Measurements from ENCODE around the gene C1orf115. TPM values are rescaled to one million over a fixed set of nuclear protein-coding genes. Genes with fewer than 3 reads are reported as not detected.

C1orf115 gene
- total RNA-seq (1 to 10 TPM in 4 of 5 experiments, under 1 TPM in 1; 0.17 to 2.1 (median 1.5) TPM), polyA plus RNA-seq (1 to 10 TPM; 1.9 to 3.2 TPM), total RNA-seq (2.6 reads per million, percentile 13 among the genes with 10 or more reads in this experiment)

DNA sequence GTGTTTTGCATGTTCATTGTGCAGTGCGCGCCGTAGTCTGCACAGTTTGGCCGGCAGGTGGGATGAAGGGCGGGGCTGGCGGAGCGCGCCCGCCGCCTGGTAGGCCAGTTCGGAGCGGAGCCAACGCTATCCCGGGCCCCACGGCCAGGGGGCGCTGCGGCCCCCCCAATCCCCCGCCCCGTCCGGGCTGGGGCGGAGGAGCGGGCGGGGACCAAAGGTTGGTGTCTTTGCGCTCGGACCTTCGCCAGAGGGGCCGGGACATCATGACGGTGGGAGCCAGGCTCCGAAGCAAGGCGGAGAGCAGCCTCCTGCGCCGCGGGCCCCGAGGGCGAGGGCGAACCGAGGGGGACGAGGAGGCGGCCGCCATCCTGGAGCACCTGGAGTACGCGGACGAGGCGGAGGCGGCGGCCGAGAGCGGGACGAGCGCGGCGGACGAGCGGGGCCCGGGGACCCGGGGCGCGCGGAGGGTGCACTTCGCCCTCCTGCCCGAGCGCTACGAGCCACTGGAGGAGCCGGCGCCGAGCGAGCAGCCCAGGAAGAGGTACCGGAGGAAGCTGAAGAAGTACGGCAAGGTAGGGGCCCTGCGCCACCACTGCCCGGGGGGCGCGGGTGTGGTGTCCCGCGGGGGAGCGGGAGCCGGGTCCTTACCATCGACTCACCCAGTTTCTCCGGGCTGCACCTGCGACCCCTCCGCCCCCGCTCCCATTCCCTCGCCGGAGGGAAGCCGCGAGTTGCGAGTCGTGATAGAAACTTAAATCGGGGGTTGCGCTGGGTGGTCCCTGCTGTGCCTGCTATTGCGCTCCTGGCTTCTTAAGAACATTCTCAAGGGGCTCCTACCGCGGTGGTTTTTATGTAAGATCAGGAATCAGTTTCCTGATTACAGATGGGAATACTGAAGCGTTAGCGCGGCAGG, at the start of gene C1orf115:
TSS of gene C1orf115 (plus strand) at position 224 of the 913 bp plus-strand sequence. CDS start at position 264, 40 bp downstream.
- H3K27ac Mint-ChIP-seq: peak within 1 kb of the TSS in 3 of 9 donors; percentile 22 to 52 (median 32)

GRCh38 chr1:220642285-220642684, 47.9 kb upstream of the C1orf115 start:
- Histone ChIP-seq H3K9me3 (ENCODE audit: control insufficient read depth in 2 of 3, low read length in 3 of 3) (no peaks in the 10 kb centered on the region), H3K27ac (ENCODE audit: low read depth, low read length) (no peak overlapping the region), H3K27me3 (ENCODE audit: control insufficient read depth in 2 of 2, insufficient read depth in 2 of 2, low read length in 2 of 2) (no peaks in the 10 kb centered on the region), H3K36me3 (ENCODE audit: control insufficient read depth in 2 of 3, insufficient read depth in 3 of 3, low read length in 3 of 3) (no peaks in the 10 kb centered on the region), H3K4me3 (ENCODE audit: low read length) (no peak overlapping the region), H3K4me1 (ENCODE audit: control insufficient read depth in 2 of 2, insufficient read depth in 2 of 2, low read length in 2 of 2) (no peaks in the 10 kb centered on the region)
- Mint-ChIP-seq H3K27ac (no peak overlapping the region), H3K36me3 (no peaks in the 10 kb centered on the region), H3K9me3 (peaks cover 0 to 3% (median 0%) of the 10 kb centered on the region in 11 donors), H3K4me3 (no peak overlapping the region), H3K4me1 (no peaks in the 10 kb centered on the region), H3K27me3 (peaks cover 5 to 27% (median 12%) of the 10 kb centered on the region in 5 donors)
- ChIA-PET POLR2A (no interaction called here), CTCF (no interaction called here)
- intact Hi-C loops (cut with micrococcal nuclease): no loop called here
- ATAC-seq (no peak), DNase-seq (no peak)

More for the DNA sequence above, at the start of gene C1orf115:
- peak within 1 kb of the TSS; percentile 71 to 89 (median 86) for H3K4me3 Mint-ChIP-seq
- intact Hi-C loops (cut with micrococcal nuclease): loop anchor here (1.0 to 5.0 kb wide), 4 partner anchors 43 to 643 kb away; partner anchors contain the start of genes EPRS1 (in 1 of the 2) and RAB3GAP2 (in 1 of the 2)
- Histone ChIP-seq H3K36me3 (ENCODE audit: control insufficient read depth in 2 of 3, insufficient read depth in 3 of 3, low read length in 3 of 3) (no peaks in the 10 kb centered on the region), H3K9me3 (ENCODE audit: control insufficient read depth in 2 of 3, low read length in 3 of 3) (no peaks in the 10 kb centered on the region), H3K27ac (ENCODE audit: low read depth, low read length) (peak within 1 kb of the TSS; percentile 43), H3K4me1 (ENCODE audit: control insufficient read depth in 2 of 2, insufficient read depth in 2 of 2, low read length in 2 of 2) (peaks cover 5 to 8% of the 10 kb centered on the region in 2 donors), H3K4me3 (ENCODE audit: low read length) (peak within 1 kb of the TSS; percentile 58), H3K27me3 (ENCODE audit: control insufficient read depth in 2 of 2, insufficient read depth in 2 of 2, low read length in 2 of 2) (no peaks in the 10 kb centered on the region)
- ChIA-PET CTCF (interaction anchor here (1.1 kb wide), 1 partner anchor 12 kb away, joined by 3 read pairs; no protein-coding TSS in a partner anchor), POLR2A (no interaction called here)
- peaks cover 5 to 14% (median 7%) of the 10 kb centered on the region in 7 donors for H3K4me1 Mint-ChIP-seq
- ATAC-seq (peak; percentile 99), DNase-seq (peak; percentile 57 to 81 (median 71))
- peaks cover 5 to 32% (median 11%) of the 10 kb centered on the region in 5 donors for H3K27me3 Mint-ChIP-seq
- H3K36me3 Mint-ChIP-seq: peaks cover 0 to 1% (median 0%) of the 10 kb centered on the region in 5 donors
- H3K9me3 Mint-ChIP-seq: no peaks in the 10 kb centered on the region

GRCh38 chr1:220652995-220653394, 37.2 kb upstream of the C1orf115 start:
- Mint-ChIP-seq H3K27me3 (peaks cover 0 to 10% (median 7%) of the 10 kb centered on the region in 5 donors), H3K9me3 (no peaks in the 10 kb centered on the region), H3K4me1 (no peaks in the 10 kb centered on the region), H3K4me3 (no peak overlapping the region), H3K36me3 (no peaks in the 10 kb centered on the region), H3K27ac (no peak overlapping the region)
- CTCF ChIA-PET: no interaction called here
- Histone ChIP-seq H3K4me3 (ENCODE audit: low read length) (no peak overlapping the region), H3K4me1 (ENCODE audit: control insufficient read depth in 2 of 2, insufficient read depth in 2 of 2, low read length in 2 of 2) (no peaks in the 10 kb centered on the region), H3K27me3 (ENCODE audit: control insufficient read depth in 2 of 2, insufficient read depth in 2 of 2, low read length in 2 of 2) (no peaks in the 10 kb centered on the region), H3K9me3 (ENCODE audit: control insufficient read depth in 2 of 3, low read length in 3 of 3) (no peaks in the 10 kb centered on the region), H3K36me3 (ENCODE audit: control insufficient read depth in 2 of 3, insufficient read depth in 3 of 3, low read length in 3 of 3) (no peaks in the 10 kb centered on the region), H3K27ac (ENCODE audit: low read depth, low read length) (no peak overlapping the region)
- no peak for DNase-seq
- intact Hi-C loops (cut with micrococcal nuclease): no loop called here
- no peak for ATAC-seq
- POLR2A ChIA-PET: no interaction called here

DNA sequence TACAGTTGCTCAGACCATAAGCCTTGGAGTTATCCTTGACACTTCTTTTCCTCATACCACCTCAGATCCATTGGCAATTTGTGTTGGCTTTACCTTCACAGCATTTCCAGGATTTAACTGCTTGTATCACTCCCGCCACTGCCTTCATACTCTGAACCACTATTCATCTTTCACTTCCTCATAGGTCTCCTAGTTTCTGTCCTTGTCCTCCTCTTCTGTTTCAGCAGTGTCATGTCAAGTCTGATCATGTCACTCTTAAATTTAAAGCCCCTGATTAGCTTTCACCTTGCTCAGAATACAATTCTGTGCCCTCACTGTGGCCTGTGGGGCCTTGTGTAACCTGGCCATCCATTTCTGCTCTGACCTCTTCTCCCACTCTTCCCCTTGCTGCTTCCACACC, 34.7 kb upstream of the C1orf115 start:
- Histone ChIP-seq H3K36me3 (ENCODE audit: control insufficient read depth in 2 of 3, insufficient read depth in 3 of 3, low read length in 3 of 3) (no peaks in the 10 kb centered on the region), H3K4me3 (ENCODE audit: low read length) (no peak overlapping the region), H3K27me3 (ENCODE audit: control insufficient read depth in 2 of 2, insufficient read depth in 2 of 2, low read length in 2 of 2) (no peaks in the 10 kb centered on the region), H3K9me3 (ENCODE audit: control insufficient read depth in 2 of 3, low read length in 3 of 3) (no peaks in the 10 kb centered on the region), H3K4me1 (ENCODE audit: control insufficient read depth in 2 of 2, insufficient read depth in 2 of 2, low read length in 2 of 2) (no peaks in the 10 kb centered on the region), H3K27ac (ENCODE audit: low read depth, low read length) (no peak overlapping the region)
- POLR2A ChIA-PET: no interaction called here
- DNase-seq (no peak), ATAC-seq (no peak)
- Mint-ChIP-seq H3K4me3 (no peak overlapping the region), H3K9me3 (no peaks in the 10 kb centered on the region), H3K36me3 (no peaks in the 10 kb centered on the region), H3K27ac (no peak overlapping the region), H3K4me1 (no peaks in the 10 kb centered on the region), H3K27me3 (peaks cover under 1 to 12% (median 7%) of the 10 kb centered on the region in 5 donors)
- CTCF ChIA-PET: no interaction called here
- intact Hi-C loops (cut with micrococcal nuclease): no loop called here

DNA sequence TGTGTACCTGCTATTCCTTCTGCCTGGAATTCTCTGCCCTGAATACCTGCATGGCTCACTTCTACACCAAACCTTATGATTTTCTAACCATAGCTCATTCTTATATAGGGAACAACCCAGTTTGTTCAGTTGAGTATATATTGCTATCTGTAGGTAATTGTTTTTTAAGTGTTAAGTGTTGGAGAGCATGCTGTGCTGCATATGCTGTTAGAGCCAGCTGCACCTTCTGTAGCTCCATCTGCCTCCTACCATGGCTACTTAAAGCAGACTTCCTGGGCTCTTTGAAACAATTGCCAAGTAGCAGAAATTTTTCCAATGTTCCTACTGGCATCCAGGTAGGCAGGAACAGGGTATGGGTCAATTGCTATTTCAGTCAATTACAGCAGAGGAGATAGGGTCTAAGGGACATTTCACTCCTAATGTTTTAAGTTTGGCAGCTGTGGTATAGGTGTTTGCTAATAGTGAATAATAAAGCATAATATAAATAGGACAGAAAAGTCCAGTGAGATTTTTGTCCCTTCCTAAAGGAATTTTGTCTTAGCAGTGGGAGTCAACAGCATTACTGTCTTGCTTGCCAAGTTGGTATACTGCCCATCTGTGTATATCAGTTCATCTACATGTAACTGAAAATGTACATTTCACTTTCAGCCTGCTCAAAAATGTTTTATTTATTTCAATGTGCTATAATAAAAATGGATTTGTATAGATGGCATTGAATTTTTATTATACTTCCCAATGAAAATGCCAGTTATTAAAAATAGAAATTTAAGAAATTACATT, 34.0 kb upstream of the C1orf115 start:
- ChIA-PET CTCF (no interaction called here), POLR2A (no interaction called here)
- Mint-ChIP-seq H3K9me3 (no peaks in the 10 kb centered on the region), H3K4me3 (no peak overlapping the region), H3K4me1 (no peaks in the 10 kb centered on the region), H3K27ac (no peak overlapping the region), H3K27me3 (peaks cover 6 to 18% (median 13%) of the 10 kb centered on the region in 5 donors), H3K36me3 (no peaks in the 10 kb centered on the region)
- Histone ChIP-seq H3K9me3 (ENCODE audit: control insufficient read depth in 2 of 3, low read length in 3 of 3) (no peaks in the 10 kb centered on the region), H3K4me3 (ENCODE audit: low read length) (no peak overlapping the region), H3K27ac (ENCODE audit: low read depth, low read length) (no peak overlapping the region), H3K36me3 (ENCODE audit: control insufficient read depth in 2 of 3, insufficient read depth in 3 of 3, low read length in 3 of 3) (no peaks in the 10 kb centered on the region), H3K27me3 (ENCODE audit: control insufficient read depth in 2 of 2, insufficient read depth in 2 of 2, low read length in 2 of 2) (no peaks in the 10 kb centered on the region), H3K4me1 (ENCODE audit: control insufficient read depth in 2 of 2, insufficient read depth in 2 of 2, low read length in 2 of 2) (no peaks in the 10 kb centered on the region)
- intact Hi-C loops (cut with micrococcal nuclease): no loop called here
- DNase-seq (no peak), ATAC-seq (no peak)

DNA sequence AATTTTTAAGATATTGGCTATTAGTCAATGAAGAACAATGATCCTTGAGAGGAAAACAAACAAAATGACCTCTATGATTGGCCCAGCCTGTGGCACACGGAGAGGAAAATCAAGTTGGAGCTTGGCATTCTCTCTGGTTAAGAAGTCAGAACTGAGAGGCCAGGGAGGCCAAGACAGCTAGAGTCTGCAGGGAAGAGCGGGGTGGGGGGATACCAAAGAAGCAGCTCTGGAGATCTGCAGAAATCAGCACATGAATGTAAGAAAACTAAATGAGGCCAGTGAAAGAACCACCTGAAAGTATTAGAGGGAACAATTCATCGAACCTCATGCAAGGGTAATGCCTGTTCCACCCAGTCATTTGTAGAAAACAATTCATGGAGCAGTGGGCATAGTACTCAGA, 23.8 kb upstream of the C1orf115 start:
- intact Hi-C loops (cut with micrococcal nuclease): no loop called here
- H3K9me3 ChIP-seq (ENCODE audit: control insufficient read depth in 2 of 3, low read length in 3 of 3): no peaks in the 10 kb centered on the region
- ChIA-PET CTCF (no interaction called here), POLR2A (no interaction called here)
- no peak overlapping the region for H3K27ac Mint-ChIP-seq
- no peaks in the 10 kb centered on the region for H3K4me1 ChIP-seq (ENCODE audit: control insufficient read depth in 2 of 2, insufficient read depth in 2 of 2, low read length in 2 of 2)
- peaks cover 9 to 33% (median 25%) of the 10 kb centered on the region in 5 donors for H3K27me3 Mint-ChIP-seq
- H3K9me3 Mint-ChIP-seq: peaks cover 0 to 22% (median 4%) of the 10 kb centered on the region in 11 donors
- H3K4me1 Mint-ChIP-seq: no peaks in the 10 kb centered on the region
- H3K4me3 ChIP-seq (ENCODE audit: low read length): no peak overlapping the region
- no peak overlapping the region for H3K27ac ChIP-seq (ENCODE audit: low read depth, low read length)
- no peak for DNase-seq
- no peaks in the 10 kb centered on the region for H3K36me3 ChIP-seq (ENCODE audit: control insufficient read depth in 2 of 3, insufficient read depth in 3 of 3, low read length in 3 of 3)
- no peak overlapping the region for H3K4me3 Mint-ChIP-seq
- ATAC-seq: no peak
- no peaks in the 10 kb centered on the region for H3K27me3 ChIP-seq (ENCODE audit: control insufficient read depth in 2 of 2, insufficient read depth in 2 of 2, low read length in 2 of 2)
- H3K36me3 Mint-ChIP-seq: no peaks in the 10 kb centered on the region

Measured in naive thymus-derived CD4-positive, alpha-beta T cell (primary cell).